H1 (cell line): Measurements from ENCODE around the gene HSPD1. TPM values are rescaled to one million over a fixed set of nuclear protein-coding genes. Genes with fewer than 3 reads are reported as not detected.

Source experiments
- CTCF ChIA-PET: fragments of 300-600 bp; sonication (Branson Sonifier 250); formaldehyde crosslinking; loops from one replicate; lab custom pipeline; 2021; ENCODE audit not compliant: partially characterized antibody; lab: Charles Lee
- POLR2A ChIA-PET: fragments of 300-600 bp; sonication (Branson Sonifier 250); formaldehyde crosslinking; loops from one replicate; lab custom pipeline; 2021; ENCODE audit warnings: inconsistent platforms; ENCODE audit not compliant: partially characterized antibody; lab: Charles Lee
- DNase-seq, 2 experiments: peaks; one replicate each; pipeline versions ENCODE4 v3.0.0 to v3.0.0-alpha.2; 2010 to 2022; ENCODE audit warnings: low spot score in 2 of 2, low read depth in 1 of 2, mixed read lengths in 1 of 2
- FAIRE-seq: peaks from 2 replicates; lab custom pipeline; 2011; peaks lifted over from hg19 to GRCh38; lab: Jason Lieb, UNC
- H2AFZ ChIP-seq: 2 replicates; pipeline ENCODE4 v1.8.1; 2012; ENCODE audit warnings: low read length, inconsistent platforms
- H2AK5ac ChIP-seq: 2 replicates; pipeline ENCODE4 v1.6.1; 2013; ENCODE audit warnings: low read depth, low read length
- H2BK120ac ChIP-seq: replicated peaks from 2 replicates; pipeline ENCODE3; 2013; ENCODE audit warnings: low read depth, low read length, inconsistent platforms
- H2BK12ac ChIP-seq: 2 replicates; pipeline ENCODE4 v1.6.1; 2013; ENCODE audit warnings: low read depth, low read length
- H2BK15ac ChIP-seq: 2 replicates; pipeline ENCODE4 v1.6.1; 2013; ENCODE audit warnings: low read length
- H2BK20ac ChIP-seq: 2 replicates; pipeline ENCODE4 v1.6.1; 2013; ENCODE audit warnings: low read length
- H2BK5ac ChIP-seq: 2 replicates; pipeline ENCODE4 v1.6.1; 2013; ENCODE audit warnings: low read depth, low read length
- H3K14ac ChIP-seq: 2 replicates; pipeline ENCODE4 v1.6.1; 2013; ENCODE audit warnings: inconsistent platforms; ENCODE audit not compliant: insufficient read length
- H3K18ac ChIP-seq: 2 replicates; pipeline ENCODE4 v1.6.1; 2013; ENCODE audit warnings: low read length; ENCODE audit errors: extremely low read depth
- H3K23ac ChIP-seq: 2 replicates; pipeline ENCODE4 v1.6.1; 2013; ENCODE audit warnings: inconsistent platforms; ENCODE audit not compliant: insufficient read length
- H3K23me2 ChIP-seq: 2 replicates; pipeline ENCODE4 v1.6.1; 2013; ENCODE audit warnings: low read depth, low read length
- H3K27ac ChIP-seq: 2 replicates; pipeline ENCODE4 v1.6.1; 2011; ENCODE audit warnings: low read depth, low read length, inconsistent platforms
- H3K27me3 ChIP-seq, 4 experiments: replicated peaks in 1 of 4; 1 replicate in 1 of 4; 2 replicates in 3 of 4; pipeline versions ENCODE4 v1.6.1 to v1.8.1; 2011 to 2013; ENCODE audit warnings: low read length in 3 of 4, mild to moderate bottlenecking in 3 of 4, inconsistent platforms in 2 of 4, mixed read lengths in 2 of 4, moderate library complexity in 1 of 4; ENCODE audit not compliant: control insufficient read depth in 3 of 4, insufficient read depth in 3 of 4; ENCODE audit errors: extremely low read depth in 1 of 4
- H3K36me3 ChIP-seq, 4 experiments: 2 replicates each; pipeline versions ENCODE4 v1.6.1 to v1.8.1; 2011 to 2013; ENCODE audit warnings: mild to moderate bottlenecking in 4 of 4, low read length in 3 of 4, moderate library complexity in 2 of 4, control low read depth in 1 of 4, inconsistent platforms in 1 of 4; ENCODE audit not compliant: insufficient read depth in 4 of 4, control insufficient read depth in 2 of 4
- H3K4ac ChIP-seq: replicated peaks from 2 replicates; pipeline ENCODE3; 2013; ENCODE audit warnings: low read length, low read depth, mixed read lengths, inconsistent platforms; ENCODE audit not compliant: insufficient read length
- H3K4me1 ChIP-seq, 4 experiments: replicated peaks in 1 of 4; 1 replicate in 1 of 4; 2 replicates in 3 of 4; pipeline versions ENCODE4 v1.6.1 to v1.8.1; 2011 to 2013; ENCODE audit warnings: low read length in 3 of 4, inconsistent platforms in 2 of 4, mixed read lengths in 1 of 4; ENCODE audit not compliant: insufficient read depth in 4 of 4, control insufficient read depth in 3 of 4
- H3K4me2 ChIP-seq, 2 experiments: 2 replicates each; pipeline versions ENCODE4 v1.6.1 to v1.8.1; 2011 to 2013; ENCODE audit warnings: low read depth in 2 of 2, low read length in 2 of 2, control low read depth in 1 of 2, inconsistent platforms in 1 of 2, mild to moderate bottlenecking in 1 of 2; ENCODE audit not compliant: insufficient read depth in 1 of 2
- H3K4me3 ChIP-seq, 4 experiments: fragments of 200-600, 300-600 bp in 1 of 4; sonication (generic), shearing (Covaris generic), sonication (Bioruptor Twin) in 1 of 4; 2 replicates each; pipeline versions ENCODE4 v1.5.1 to v1.8.1; 2011 to 2016; ENCODE audit warnings: low read length in 4 of 4, low read depth in 3 of 4, control low read depth in 2 of 4, inconsistent platforms in 2 of 4, mild to moderate bottlenecking in 2 of 4, mixed read lengths in 1 of 4, moderate library complexity in 1 of 4; ENCODE audit not compliant: insufficient read depth in 2 of 4; ENCODE audit errors: extremely low read depth in 1 of 4
- H3K56ac ChIP-seq: replicated peaks from 2 replicates; pipeline ENCODE3; 2013; ENCODE audit warnings: low read depth, mild to moderate bottlenecking, mixed read lengths, low read length, inconsistent platforms; ENCODE audit not compliant: insufficient read length
- H3K79me1 ChIP-seq: 2 replicates; pipeline ENCODE4 v1.6.1; 2013; ENCODE audit warnings: low read depth, low read length, control low read depth
- H3K79me2 ChIP-seq, 2 experiments: 2 replicates each; pipeline versions ENCODE4 v1.6.1 to v1.8.1; 2012 to 2013; ENCODE audit warnings: low read length in 2 of 2, mild to moderate bottlenecking in 2 of 2, inconsistent platforms in 1 of 2; ENCODE audit not compliant: insufficient read depth in 2 of 2, control insufficient read depth in 1 of 2
- H3K9ac ChIP-seq, 4 experiments: replicated peaks in 1 of 4; 1 replicate in 1 of 4; 2 replicates in 3 of 4; pipeline versions ENCODE4 v1.6.1 to v1.8.1; 2011 to 2013; ENCODE audit warnings: low read depth in 3 of 4, low read length in 3 of 4, control low read depth in 2 of 4, mild to moderate bottlenecking in 2 of 4, moderate library complexity in 2 of 4, inconsistent platforms in 1 of 4; ENCODE audit errors: extremely low read depth in 1 of 4
- H3K9me3 ChIP-seq, 2 experiments: 2 replicates each; pipeline versions ENCODE4 v1.6.1 to v1.8.1; 2012 to 2013; ENCODE audit warnings: mild to moderate bottlenecking in 2 of 2, moderate library complexity in 2 of 2, control low read depth in 1 of 2, inconsistent platforms in 1 of 2, low read depth in 1 of 2, low read length in 1 of 2, mixed read lengths in 1 of 2; ENCODE audit not compliant: insufficient read depth in 2 of 2
- H4K20me1 ChIP-seq, 2 experiments: replicated peaks in 1 of 2; 2 replicates each; pipeline versions ENCODE3 to v1.8.1; 2011 to 2013; ENCODE audit warnings: inconsistent platforms in 2 of 2, low read length in 2 of 2, mild to moderate bottlenecking in 1 of 2; ENCODE audit not compliant: insufficient read depth in 2 of 2, control insufficient read depth in 1 of 2
- H4K5ac ChIP-seq: 2 replicates; pipeline ENCODE4 v1.6.1; 2013; ENCODE audit warnings: low read length, low read depth, mixed read lengths, inconsistent platforms; ENCODE audit not compliant: insufficient read length
- H4K8ac ChIP-seq: 2 replicates; pipeline ENCODE4 v1.8.0; 2013; ENCODE audit warnings: mild to moderate bottlenecking, moderate library complexity, low read length, inconsistent platforms; ENCODE audit not compliant: insufficient read depth; ENCODE audit errors: extremely low read depth
- H4K91ac ChIP-seq: replicated peaks from 2 replicates; pipeline ENCODE3; 2013; ENCODE audit warnings: low read length, mixed read lengths, inconsistent platforms; ENCODE audit not compliant: insufficient read length
- BACH1 ChIP-seq: IDR thresholded peaks from 2 replicates; pipeline ENCODE4 v1.6.1; 2012; ENCODE audit warnings: low read length, improper control_type of control experiment
- CBX8 ChIP-seq: fragments of 300-800, 300-1000 bp; sonication (generic); IDR thresholded peaks from 2 replicates; pipeline ENCODE4 v1.7.1; 2016; ENCODE audit warnings: low read depth, low read length, borderline replicate concordance
- GABPA ChIP-seq: IDR thresholded peaks from 2 replicates; pipeline ENCODE4 v1.6.1; 2011; ENCODE audit warnings: mild to moderate bottlenecking, low read length, moderate library complexity, borderline replicate concordance; ENCODE audit not compliant: insufficient read depth
- HDAC2 ChIP-seq, 2 experiments: fragments of 300-600 bp in 1 of 2; sonication (generic) in 1 of 2; IDR thresholded peaks; 2 replicates each; pipeline ENCODE4 v1.6.1; 2011 to 2012; ENCODE audit warnings: low read depth in 2 of 2, low read length in 2 of 2, mild to moderate bottlenecking in 2 of 2, moderate library complexity in 2 of 2, borderline replicate concordance in 1 of 2, inconsistent platforms in 1 of 2
- KDM4A ChIP-seq: IDR thresholded peaks from one replicate; pipeline ENCODE4 v1.7.1; 2012; ENCODE audit warnings: low read depth, mild to moderate bottlenecking, moderate library complexity, low read length, inconsistent platforms; ENCODE audit not compliant: severe bottlenecking
- KDM5A ChIP-seq: fragments of 200-600 bp; IDR thresholded peaks from 2 replicates; pipeline ENCODE4 v1.7.1; 2012; ENCODE audit warnings: mild to moderate bottlenecking, low read length, inconsistent platforms, mixed read lengths
- MAFK ChIP-seq: IDR thresholded peaks from 2 replicates; pipeline ENCODE4 v1.6.1; 2012; ENCODE audit warnings: low read depth, mild to moderate bottlenecking, improper control_type of control experiment, low read length
- TCF12 ChIP-seq: IDR thresholded peaks from 2 replicates; pipeline ENCODE4 v1.6.1; 2011; ENCODE audit warnings: low read depth, mild to moderate bottlenecking, low read length
- WGBS, 2 experiments: shearing (Covaris generic) in 1 of 2; methylation state at CpG; one replicate each; pipeline versions ENCODE4 v1.1.6 to v1.1.7; 2013 to 2015; ENCODE audit warnings: low lambda C conversion rate in 2 of 2, mixed read lengths in 2 of 2, inconsistent platforms in 1 of 2, low coverage in 1 of 2, missing lambda C conversion rate in 1 of 2; ENCODE audit not compliant: insufficient replicate concordance in 2 of 2, insufficient coverage in 1 of 2, insufficient read length in 1 of 2; ENCODE audit errors: extremely low coverage in 1 of 2, missing lambda C conversion rate in 1 of 2; 5-methylcytosine and 5-hydroxymethylcytosine counted together
- polyA plus RNA-seq, 7 experiments: library from polyadenylated mRNA; depleted of rRNA in 3 of 7; stranded (reverse) in 5 of 7; unstranded in 2 of 7; fragments of >200 nt in 5 of 7; fragments of 200-250 nt in 2 of 7; gene quantifications; 1 replicate in 5 of 7; 2 replicates in 1 of 7; 4 replicates in 1 of 7; pipeline versions ENCODE4 v1.2.1 to v1.2.3, GENCODE V29; 2011 to 2013; ENCODE audit warnings: missing spikeins in 2 of 7, mixed read lengths in 2 of 7
- total RNA-seq: library from RNA; stranded (reverse); fragmentation: NEBNext Ultra II Directional; extraction: Animal tissue kit (Norgen Biotek cat#: 25700); gene quantifications from 2 replicates; pipeline ENCODE4 v1.2.1, GENCODE V29; 2021

Gene HSPD1
- total and polyA plus RNA-seq, 2 of the 8 experiments (the other 6 are each of a cell fraction or from before 2014, with no cell fraction given): 221 to 1,108 TPM

DNA sequence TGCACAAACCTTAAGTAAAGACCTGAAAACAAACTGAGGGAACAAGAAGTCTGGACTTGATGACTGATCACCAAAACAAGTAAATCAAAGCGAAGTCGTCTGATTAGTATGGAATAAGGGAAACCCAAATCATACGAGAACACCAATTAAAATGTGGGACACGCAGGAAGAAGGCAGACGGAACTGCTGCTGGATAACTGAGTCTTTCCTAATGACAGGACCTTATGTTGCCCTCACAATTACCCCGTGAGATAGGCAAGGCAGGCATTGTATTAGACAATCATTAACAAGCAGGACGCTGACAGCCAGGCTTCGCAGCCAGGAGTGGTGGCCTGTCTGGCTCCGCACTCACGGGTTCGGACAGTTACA is 46.9 kb downstream of the HSPD1 start:
- Histone ChIP-seq H2BK120ac (no peak overlapping the region), H4K91ac (no peak overlapping the region), H3K23ac (no peak overlapping the region), H3K18ac (no peak overlapping the region; the same call in 1 of the 2 replicates), H2BK20ac (no peak overlapping the region), H3K27me3 (no peaks in the 10 kb centered on the region), H3K14ac (no peak overlapping the region), H3K9ac (peak overlapping the region in 1 of 4 experiments; percentile 3; a peak in 1 of 7 replicates), H2BK12ac (no peak overlapping the region), H3K4ac (no peak overlapping the region), H4K20me1 (peaks cover 0 to 4% of the 10 kb centered on the region in 2 experiments), H2AK5ac (no peak overlapping the region), H2AFZ (peak overlapping the region; percentile 92), H3K9me3 (peaks cover 0 to 3% of the 10 kb centered on the region in 2 experiments; a peak in 1 of 4 replicates), H3K79me2 (peaks cover 16 to 33% of the 10 kb centered on the region in 2 experiments), H3K4me1 (peaks cover 0 to 5% (median 0%) of the 10 kb centered on the region in 4 experiments; a peak in 2 of 7 replicates), H3K56ac (no peak overlapping the region), H3K23me2 (peaks cover 3% of the 10 kb centered on the region), H3K79me1 (peaks cover 4% of the 10 kb centered on the region), H4K5ac (no peak overlapping the region), H3K36me3 (no peaks in the 10 kb centered on the region), H3K27ac (no peak overlapping the region), H3K4me3 (peak overlapping the region; percentile 60 to 94 (median 90)), H2BK15ac (no peak overlapping the region), H3K4me2 (peak overlapping the region; percentile 73 to 86), H2BK5ac (no peak overlapping the region), H4K8ac (no peak overlapping the region)
- ChIA-PET CTCF (interaction anchor here (0.6 to 1.6 kb wide), 5 partner anchors 8 to 247 kb away, joined by 3 to 4 read pairs (median 3); partner anchors contain the start of gene SF3B1), POLR2A (interaction anchor here (0.8 to 4.8 kb wide), 10 partner anchors 12 to 81 kb away, joined by 3 to 40 read pairs (median 4); partner anchors contain the start of genes HSPD1, HSPE1 and SF3B1)
- WGBS, 2 experiments: 13% methylated on average over 11 of the region's 11 CpGs; no CpG with 5 or more reads in 1 of the 2 experiments
- FAIRE-seq (no peak), DNase-seq (no peak)
- TF ChIP-seq HDAC2 (IDR thresholded peaks at IDR 0.05; ENCODE audit: borderline replicate concordance in 1 of 2, low read depth in 2 of 2, low read length in 2 of 2): no peak
- TF ChIP-seq MAFK: no peak
- no peak for TF ChIP-seq KDM5A
- TF ChIP-seq TCF12: no peak
- TF ChIP-seq KDM4A: peak; percentile 32
- no peak for TF ChIP-seq CBX8
- no peak for TF ChIP-seq BACH1
- TF ChIP-seq GABPA: no peak
